Esophagus squamous epithelium (tissue), 5 donors: ENCODE results near the gene CCT8. TPM values are rescaled to one million over a fixed set of nuclear protein-coding genes. Genes with fewer than 3 reads are reported as not detected.

Experiments used
- DNase-seq: peaks from one replicate; lab custom pipeline; 2025; lab: John Stamatoyannopoulos, UW
- H3K27ac ChIP-seq, 4 donors: fragments of 200-600 bp; sonication (generic); one replicate each; pipeline ENCODE4 v1.5.1; 2016 to 2019; ENCODE audit warnings: mild to moderate bottlenecking in 1 of 4
- H3K27me3 ChIP-seq, 4 donors: fragments of 200-600 bp; sonication (generic); 1 replicate in 3 of 4; 2 replicates in 1 of 4; pipeline versions ENCODE4 v1.5.1 to v1.6.0; 2017 to 2021; ENCODE audit warnings: antibody characterized with exemption in 1 of 4
- H3K36me3 ChIP-seq, 3 donors: fragments of 200-600 bp; sonication (generic); one replicate each; pipeline ENCODE4 v1.5.1; 2016 to 2019
- H3K4me1 ChIP-seq, 3 donors: fragments of 200-600 bp; sonication (generic); one replicate each; pipeline ENCODE4 v1.5.1; 2017 to 2019
- H3K4me3 ChIP-seq, 4 donors: fragments of 200-600 bp; sonication (generic); 1 replicate in 3 of 4; 2 replicates in 1 of 4; pipeline ENCODE4 v1.5.1; 2016 to 2019; ENCODE audit warnings: mild to moderate bottlenecking in 2 of 4, moderate library complexity in 1 of 4
- H3K9me3 ChIP-seq, 3 donors: fragments of 200-600 bp; sonication (generic); one replicate each; pipeline ENCODE4 v1.5.1; 2016 to 2019
- POLR2A ChIP-seq, 4 donors: fragments of 450-650 bp; IDR thresholded peaks; one replicate each; pipeline ENCODE4 v1.6.1; 2017; ENCODE audit warnings: antibody characterized with exemption in 4 of 4, mild to moderate bottlenecking in 4 of 4, moderate library complexity in 3 of 4
- WGBS, 2 donors: methylation state at CpG; one replicate each; pipeline ENCODE4 v1.1.5; 2018; 5-methylcytosine and 5-hydroxymethylcytosine counted together
- intact Hi-C: fragments of 100-400 bp; cut with DNase I; formaldehyde crosslinking; loops from one replicate; pipeline ENCODE4 v1.15.0; 2022
- total RNA-seq, 4 donors: library from RNA; depleted of rRNA; stranded (reverse); fragments of >200 nt; gene quantifications; one replicate each; pipeline ENCODE4 v1.1.0, GENCODE V29; 2016
- TF ChIP-seq, protein P1 (sequence below), 6 experiments: fragments of 450-650 bp in 4 of 6; fragments of 200-600 bp in 2 of 6; sonication (generic) in 2 of 6; IDR thresholded peaks; one replicate each; pipeline ENCODE4 v1.5.1; 2016 to 2019; ENCODE audit warnings: antibody characterized with exemption in 6 of 6, mild to moderate bottlenecking in 4 of 6, moderate library complexity in 4 of 6
- donor health status: DM: yes; HTN: yes; CAD: no.

The CCT8 gene
- total RNA-seq, 4 donors from 2014 or later: 69.5 to 170 (median 133) TPM

DNA sequence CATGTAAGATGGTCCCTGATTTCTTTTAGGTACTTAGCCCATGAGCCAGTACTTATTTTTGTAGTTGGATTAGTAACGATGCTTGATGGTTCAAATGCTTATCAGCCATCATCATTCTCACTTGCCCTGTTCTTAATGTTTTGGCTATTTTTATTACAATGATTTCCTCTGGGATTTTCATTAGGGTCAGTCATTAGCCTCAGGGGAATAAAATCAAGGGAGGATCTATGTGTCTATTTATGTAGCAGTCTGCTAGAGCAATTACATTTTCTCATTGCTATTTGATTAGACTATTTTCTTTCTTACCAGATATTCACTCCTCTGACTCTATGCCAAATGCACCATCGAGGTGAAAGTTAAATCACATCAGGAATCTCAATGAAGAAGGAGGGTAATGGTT lies 10.9 kb upstream of the CCT8 start:
- Histone ChIP-seq H3K36me3 (no peaks in the 10 kb centered on the region), H3K9me3 (no peaks in the 10 kb centered on the region), H3K4me3 (no peak overlapping the region), H3K27ac (no peak overlapping the region), H3K4me1 (peaks cover 0 to 2% (median 0%) of the 10 kb centered on the region in 3 donors), H3K27me3 (no peaks in the 10 kb centered on the region)
- no peak for DNase-seq
- TF ChIP-seq, protein P1, sequence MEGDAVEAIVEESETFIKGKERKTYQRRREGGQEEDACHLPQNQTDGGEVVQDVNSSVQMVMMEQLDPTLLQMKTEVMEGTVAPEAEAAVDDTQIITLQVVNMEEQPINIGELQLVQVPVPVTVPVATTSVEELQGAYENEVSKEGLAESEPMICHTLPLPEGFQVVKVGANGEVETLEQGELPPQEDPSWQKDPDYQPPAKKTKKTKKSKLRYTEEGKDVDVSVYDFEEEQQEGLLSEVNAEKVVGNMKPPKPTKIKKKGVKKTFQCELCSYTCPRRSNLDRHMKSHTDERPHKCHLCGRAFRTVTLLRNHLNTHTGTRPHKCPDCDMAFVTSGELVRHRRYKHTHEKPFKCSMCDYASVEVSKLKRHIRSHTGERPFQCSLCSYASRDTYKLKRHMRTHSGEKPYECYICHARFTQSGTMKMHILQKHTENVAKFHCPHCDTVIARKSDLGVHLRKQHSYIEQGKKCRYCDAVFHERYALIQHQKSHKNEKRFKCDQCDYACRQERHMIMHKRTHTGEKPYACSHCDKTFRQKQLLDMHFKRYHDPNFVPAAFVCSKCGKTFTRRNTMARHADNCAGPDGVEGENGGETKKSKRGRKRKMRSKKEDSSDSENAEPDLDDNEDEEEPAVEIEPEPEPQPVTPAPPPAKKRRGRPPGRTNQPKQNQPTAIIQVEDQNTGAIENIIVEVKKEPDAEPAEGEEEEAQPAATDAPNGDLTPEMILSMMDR (IDR thresholded peaks at IDR 0.05): no peak
- TF ChIP-seq POLR2A (IDR thresholded peaks at IDR 0.05): no peak
- 57 to 70% methylated on average over 2 of the region's 2 CpGs for WGBS, 2 donors
- intact Hi-C loops: no loop called here

DNA sequence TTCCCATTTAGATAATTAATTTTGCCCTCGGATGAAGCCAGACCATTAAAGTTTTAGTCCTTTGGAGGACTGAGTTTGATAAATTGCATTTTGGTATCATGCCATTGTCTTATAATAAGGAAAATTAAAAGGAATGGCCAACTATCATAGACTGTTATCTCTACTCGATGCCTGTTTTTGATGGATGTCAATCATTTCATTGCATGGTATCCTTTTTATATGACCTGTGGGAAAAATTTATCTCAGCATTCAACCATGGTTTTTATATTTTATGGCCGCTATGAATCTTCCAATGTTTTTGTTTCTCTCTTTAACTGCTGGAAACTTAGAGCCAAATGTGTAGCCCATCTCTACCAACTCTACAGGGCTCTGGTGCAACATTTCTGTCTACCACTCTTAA lies 9.9 kb upstream of the CCT8 start:
- H3K9me3 ChIP-seq: no peaks in the 10 kb centered on the region
- 89 to 92% methylated on average over 3 of the region's 3 CpGs for WGBS, 2 donors
- H3K36me3 ChIP-seq: no peaks in the 10 kb centered on the region
- H3K4me1 ChIP-seq: peaks cover 0 to 12% (median 0%) of the 10 kb centered on the region in 3 donors
- no peaks in the 10 kb centered on the region for H3K27me3 ChIP-seq
- H3K4me3 ChIP-seq: no peak overlapping the region
- DNase-seq: no peak
- no peak overlapping the region for H3K27ac ChIP-seq
- intact Hi-C loops: no loop called here
- TF ChIP-seq, protein P1 (IDR thresholded peaks at IDR 0.05): no peak
- TF ChIP-seq POLR2A (IDR thresholded peaks at IDR 0.05): no peak

DNA sequence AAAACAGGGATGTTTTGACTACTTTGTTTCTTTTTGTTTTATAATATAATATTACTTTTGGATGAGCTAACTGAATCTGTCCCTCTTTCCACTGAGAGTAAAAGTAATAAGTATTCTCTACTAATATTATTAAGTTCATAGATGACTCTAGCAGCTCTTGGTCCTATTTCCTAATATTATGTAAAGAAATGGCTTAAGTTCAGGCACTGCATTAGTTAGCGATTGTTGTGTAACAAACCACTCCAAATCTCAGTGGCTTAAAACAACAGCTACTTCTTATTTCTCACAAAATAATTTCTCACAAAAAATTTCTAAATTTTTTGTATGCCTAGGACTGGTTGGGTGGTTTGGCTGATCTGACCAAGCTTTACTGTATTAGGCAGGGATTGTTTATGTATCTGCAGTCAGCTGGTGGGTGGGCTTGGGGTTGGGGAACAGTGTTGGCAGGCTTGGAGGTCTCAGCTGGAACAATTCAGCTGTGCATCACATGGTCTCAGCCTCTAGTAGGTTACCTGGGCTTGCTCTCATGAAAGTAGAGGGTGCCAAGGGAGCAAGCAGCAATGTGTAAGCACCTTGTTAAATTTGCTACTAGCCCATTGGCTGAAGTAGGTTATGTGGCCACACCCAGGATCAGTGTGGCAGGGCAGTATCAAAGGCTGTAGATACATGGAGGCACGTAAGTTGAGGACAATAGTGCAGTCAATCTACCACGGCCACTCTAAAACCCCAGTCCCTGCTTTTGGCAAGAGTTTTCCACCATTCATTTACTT lies 8.8 kb upstream of the CCT8 start:
- DNase-seq: no peak
- Histone ChIP-seq H3K27me3 (no peaks in the 10 kb centered on the region), H3K27ac (no peak overlapping the region), H3K36me3 (no peaks in the 10 kb centered on the region), H3K9me3 (no peaks in the 10 kb centered on the region), H3K4me3 (no peak overlapping the region), H3K4me1 (peaks cover 0 to 19% (median 0%) of the 10 kb centered on the region in 3 donors)
- intact Hi-C loops: no loop called here
- 73 to 88% methylated on average over 3 of the region's 3 CpGs for WGBS, 2 donors
- TF ChIP-seq, protein P1 (IDR thresholded peaks at IDR 0.05): no peak
- no peak for TF ChIP-seq POLR2A (IDR thresholded peaks at IDR 0.05)

DNA sequence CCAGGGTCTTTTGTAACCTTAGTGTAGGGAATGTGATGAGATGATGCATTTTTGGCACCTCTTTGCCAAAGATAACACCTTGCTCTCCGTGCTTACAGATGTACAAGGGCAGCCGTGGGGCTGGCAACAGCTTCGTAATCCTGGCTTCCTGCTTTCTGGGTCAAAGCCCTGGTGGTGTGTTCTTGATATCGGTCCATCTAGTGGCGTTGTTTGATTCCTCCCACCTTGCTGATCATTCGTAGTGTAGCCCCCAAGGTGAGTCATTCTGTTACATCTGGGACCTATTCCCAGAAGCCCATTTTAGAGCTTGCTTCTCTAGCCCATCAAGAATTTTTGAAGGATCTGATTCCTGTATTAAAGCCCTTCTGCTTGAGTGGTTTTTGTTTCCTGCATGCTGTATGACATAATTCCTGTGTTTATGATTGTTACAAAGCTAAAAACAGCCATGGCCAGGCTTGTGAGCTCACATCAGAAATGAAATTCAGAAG lies 7.0 kb upstream of the CCT8 start:
- WGBS, 2 donors: 55 to 60% methylated on average over 6 of the region's 6 CpGs
- TF ChIP-seq POLR2A (IDR thresholded peaks at IDR 0.05): no peak
- TF ChIP-seq, protein P1 (IDR thresholded peaks at IDR 0.05): no peak
- H3K4me1 ChIP-seq: peaks cover 0 to 30% (median 0%) of the 10 kb centered on the region in 3 donors
- DNase-seq: no peak
- no peaks in the 10 kb centered on the region for H3K36me3 ChIP-seq
- no peaks in the 10 kb centered on the region for H3K9me3 ChIP-seq
- H3K4me3 ChIP-seq: no peak overlapping the region
- H3K27ac ChIP-seq: peak overlapping the region in 3 of 4 donors; percentile 25 to 48 (median 26)
- intact Hi-C loops: no loop called here
- no peaks in the 10 kb centered on the region for H3K27me3 ChIP-seq
